Trophoblast cell (in vitro differentiated cells and primary cell): ENCODE results near the gene TRIP13.

Source experiments
- DNase-seq, 2 donors: peaks; one replicate each; pipeline ENCODE4 v3.0.0-alpha.2; 2016
- H2AFZ ChIP-seq: 2 replicates; pipeline ENCODE4 v1.6.1; 2013; ENCODE audit warnings: low read length, moderate library complexity, mild to moderate bottlenecking; ENCODE audit not compliant: insufficient read depth, poor library complexity
- H2AK5ac ChIP-seq: 2 replicates; pipeline ENCODE4 v1.6.1; 2013; ENCODE audit warnings: mild to moderate bottlenecking, low read length
- H2BK120ac ChIP-seq: 2 replicates; pipeline ENCODE4 v1.6.1; 2013; ENCODE audit warnings: low read length, mild to moderate bottlenecking, moderate library complexity; ENCODE audit not compliant: insufficient read depth, poor library complexity
- H2BK12ac ChIP-seq: 2 replicates; pipeline ENCODE4 v1.6.1; 2013; ENCODE audit warnings: mild to moderate bottlenecking, low read length, moderate library complexity
- H2BK5ac ChIP-seq: 2 replicates; pipeline ENCODE4 v1.6.1; 2013; ENCODE audit warnings: low read length, low read depth, moderate library complexity, mild to moderate bottlenecking; ENCODE audit not compliant: poor library complexity
- H3K14ac ChIP-seq: 2 replicates; pipeline ENCODE4 v1.6.1; 2013; ENCODE audit warnings: mild to moderate bottlenecking, low read length
- H3K18ac ChIP-seq: 2 replicates; pipeline ENCODE4 v1.6.1; 2013; ENCODE audit warnings: mild to moderate bottlenecking, low read length
- H3K23ac ChIP-seq: 2 replicates; pipeline ENCODE4 v1.6.1; 2013; ENCODE audit warnings: low read length
- H3K27ac ChIP-seq: 2 replicates; pipeline ENCODE4 v1.5.1; 2013; ENCODE audit warnings: low read depth, mild to moderate bottlenecking, inconsistent platforms, low read length, moderate library complexity
- H3K27me3 ChIP-seq: 2 replicates; pipeline ENCODE4 v1.6.1; 2013; ENCODE audit warnings: inconsistent platforms, mild to moderate bottlenecking, low read length, moderate library complexity; ENCODE audit not compliant: insufficient read depth
- H3K36me3 ChIP-seq, 2 experiments: 1 replicate in 1 of 2; 2 replicates in 1 of 2; pipeline ENCODE4 v1.6.1; 2013; ENCODE audit warnings: low read length in 2 of 2, mild to moderate bottlenecking in 2 of 2, moderate library complexity in 1 of 2; ENCODE audit not compliant: insufficient read depth in 2 of 2, control insufficient read depth in 1 of 2
- H3K4ac ChIP-seq: 2 replicates; pipeline ENCODE4 v1.6.1; 2013; ENCODE audit warnings: low read depth, mild to moderate bottlenecking, low read length, moderate library complexity
- H3K4me1 ChIP-seq, 2 experiments: 1 replicate in 1 of 2; 2 replicates in 1 of 2; pipeline ENCODE4 v1.6.1; 2013; ENCODE audit warnings: low read length in 2 of 2, mild to moderate bottlenecking in 2 of 2, moderate library complexity in 1 of 2; ENCODE audit not compliant: insufficient read depth in 2 of 2, control insufficient read depth in 1 of 2
- H3K4me2 ChIP-seq: 2 replicates; pipeline ENCODE4 v1.6.1; 2013; ENCODE audit warnings: inconsistent platforms, mild to moderate bottlenecking, low read length, moderate library complexity
- H3K4me3 ChIP-seq: 2 replicates; pipeline ENCODE4 v1.5.1; 2013; ENCODE audit warnings: mild to moderate bottlenecking, low read depth, low read length, inconsistent platforms
- H3K79me1 ChIP-seq: one replicate; pipeline ENCODE4 v1.6.1; 2013; ENCODE audit warnings: low read length
- H3K79me2 ChIP-seq: 2 replicates; pipeline ENCODE4 v1.6.1; 2013; ENCODE audit warnings: low read length, mild to moderate bottlenecking; ENCODE audit not compliant: control insufficient read depth, insufficient read depth, poor library complexity
- H3K9ac ChIP-seq: 2 replicates; pipeline ENCODE4 v1.6.1; 2013; ENCODE audit warnings: mild to moderate bottlenecking, low read length
- H3K9me3 ChIP-seq: 2 replicates; pipeline ENCODE4 v1.6.1; 2013; ENCODE audit warnings: low read depth, mild to moderate bottlenecking, control low read depth, inconsistent platforms, low read length; ENCODE audit not compliant: insufficient read depth
- H4K12ac ChIP-seq: 2 replicates; pipeline ENCODE4 v1.6.1; 2013; ENCODE audit warnings: low read depth, mild to moderate bottlenecking, low read length, moderate library complexity
- H4K8ac ChIP-seq: 2 replicates; pipeline ENCODE4 v1.6.1; 2013; ENCODE audit warnings: low read depth, mild to moderate bottlenecking, low read length, moderate library complexity
- H4K91ac ChIP-seq: one replicate; pipeline ENCODE4 v1.6.1; 2013; ENCODE audit warnings: low read depth, mild to moderate bottlenecking, low read length, moderate library complexity
- WGBS: extraction: QIAGEN DNeasy Blood & Tissue Kit; methylation state at CpG from one replicate; pipeline ENCODE4 v1.1.7; 2013; ENCODE audit warnings: missing lambda C conversion rate; ENCODE audit not compliant: insufficient read length, insufficient coverage; ENCODE audit errors: extremely low coverage; 5-methylcytosine and 5-hydroxymethylcytosine counted together

TRIP13 gene

GRCh38 chr5:964821-965220 is 72.1 kb downstream of the TRIP13 start:
- Histone ChIP-seq H2BK5ac (no peak overlapping the region), H3K9me3 (no peaks in the 10 kb centered on the region), H3K4ac (no peak overlapping the region)

GRCh38 chr5:965604-966344 is 73.1 kb downstream of the TRIP13 start:
- H4K8ac ChIP-seq: no peak overlapping the region
- no peaks in the 10 kb centered on the region for H3K36me3 ChIP-seq
- peaks cover 4% of the 10 kb centered on the region for H3K27me3 ChIP-seq
- H3K79me1 ChIP-seq: no peaks in the 10 kb centered on the region
- no peak overlapping the region for H3K14ac ChIP-seq
- no peak overlapping the region for H2AK5ac ChIP-seq
- no peak overlapping the region for H2BK5ac ChIP-seq
- no peak overlapping the region for H3K4me2 ChIP-seq
- H3K79me2 ChIP-seq: no peaks in the 10 kb centered on the region
- H3K4ac ChIP-seq: no peak overlapping the region
- H3K23ac ChIP-seq: no peak overlapping the region
- no CpG with 5 or more reads among the region's 32 CpGs for WGBS
- no peak for DNase-seq
- no peak overlapping the region for H3K4me3 ChIP-seq
- no peak overlapping the region for H3K18ac ChIP-seq
- H3K27ac ChIP-seq: no peak overlapping the region
- no peak overlapping the region for H2AFZ ChIP-seq
- H2BK12ac ChIP-seq: no peak overlapping the region
- H3K4me1 ChIP-seq: no peaks in the 10 kb centered on the region
- H4K12ac ChIP-seq: no peak overlapping the region
- H2BK120ac ChIP-seq: no peak overlapping the region
- H3K9me3 ChIP-seq: no peaks in the 10 kb centered on the region
- no peak overlapping the region for H4K91ac ChIP-seq
- H3K9ac ChIP-seq: no peak overlapping the region

More at GRCh38 chr5:964821-965220, 72.1 kb downstream of the TRIP13 start:
- Histone ChIP-seq H3K4me1 (no peaks in the 10 kb centered on the region), H3K4me2 (no peak overlapping the region), H3K27ac (no peak overlapping the region), H2BK120ac (no peak overlapping the region), H3K4me3 (no peak overlapping the region), H3K18ac (no peak overlapping the region), H3K79me2 (no peaks in the 10 kb centered on the region), H3K36me3 (no peaks in the 10 kb centered on the region), H4K91ac (no peak overlapping the region), H2AFZ (no peak overlapping the region), H3K14ac (no peak overlapping the region), H2BK12ac (no peak overlapping the region), H3K27me3 (peaks cover 4% of the 10 kb centered on the region), H4K12ac (no peak overlapping the region), H3K79me1 (no peaks in the 10 kb centered on the region), H2AK5ac (no peak overlapping the region), H3K9ac (no peak overlapping the region), H4K8ac (no peak overlapping the region), H3K23ac (no peak overlapping the region)
- DNase-seq: no peak
- no CpG with 5 or more reads among the region's 10 CpGs for WGBS

GRCh38 chr5:966345-966710 is 73.6 kb downstream of the TRIP13 start:
- H3K4ac ChIP-seq: no peak overlapping the region
- no peaks in the 10 kb centered on the region for H3K9me3 ChIP-seq
- no peak overlapping the region for H2BK12ac ChIP-seq
- no peaks in the 10 kb centered on the region for H3K36me3 ChIP-seq
- no peak overlapping the region for H3K14ac ChIP-seq
- no peak overlapping the region for H4K8ac ChIP-seq
- H3K79me1 ChIP-seq: no peaks in the 10 kb centered on the region
- H4K12ac ChIP-seq: no peak overlapping the region
- H3K23ac ChIP-seq: no peak overlapping the region
- no peaks in the 10 kb centered on the region for H3K79me2 ChIP-seq
- no peak overlapping the region for H3K27ac ChIP-seq
- no CpG with 5 or more reads among the region's 9 CpGs for WGBS
- H2AK5ac ChIP-seq: no peak overlapping the region
- no peak overlapping the region for H2BK120ac ChIP-seq
- H3K9ac ChIP-seq: no peak overlapping the region
- no peaks in the 10 kb centered on the region for H3K4me1 ChIP-seq
- no peak overlapping the region for H3K4me2 ChIP-seq
- DNase-seq: no peak
- no peak overlapping the region for H2BK5ac ChIP-seq
- H4K91ac ChIP-seq: no peak overlapping the region
- no peak overlapping the region for H3K4me3 ChIP-seq
- no peak overlapping the region for H2AFZ ChIP-seq
- H3K18ac ChIP-seq: no peak overlapping the region
- H3K27me3 ChIP-seq: peaks cover 4% of the 10 kb centered on the region

GRCh38 chr5:966941-967340 is 74.3 kb downstream of the TRIP13 start:
- Histone ChIP-seq H3K36me3 (no peaks in the 10 kb centered on the region), H3K4ac (no peak overlapping the region), H2BK120ac (no peak overlapping the region), H4K91ac (no peak overlapping the region), H2BK12ac (no peak overlapping the region), H3K23ac (no peak overlapping the region), H3K18ac (no peak overlapping the region), H3K27ac (no peak overlapping the region), H3K4me3 (no peak overlapping the region), H3K9ac (no peak overlapping the region), H3K79me2 (no peaks in the 10 kb centered on the region), H3K79me1 (no peaks in the 10 kb centered on the region), H3K4me2 (no peak overlapping the region), H3K9me3 (no peaks in the 10 kb centered on the region), H4K12ac (no peak overlapping the region), H2BK5ac (no peak overlapping the region), H3K14ac (no peak overlapping the region), H2AFZ (no peak overlapping the region), H3K27me3 (peaks cover 4% of the 10 kb centered on the region), H4K8ac (no peak overlapping the region), H3K4me1 (no peaks in the 10 kb centered on the region), H2AK5ac (no peak overlapping the region)
- no peak for DNase-seq
- WGBS: no CpG with 5 or more reads among the region's 6 CpGs
